Transverse colon (tissue), 3 donors: Measurements from ENCODE around the gene AGPAT2.

Source experiments
- EP300 ChIP-seq: sonication (generic); formaldehyde crosslinking; IDR thresholded peaks from one replicate; pipeline ENCODE4 v1.6.1; 2017; ENCODE audit warnings: antibody characterized with exemption, low read depth
- POLR2A ChIP-seq: fragments of 450-650 bp; IDR thresholded peaks from one replicate; pipeline ENCODE4 v1.6.1; 2016; ENCODE audit warnings: antibody characterized with exemption, mild to moderate bottlenecking, moderate library complexity
- TF ChIP-seq, protein P1 (sequence below), 5 experiments: fragments of 200-600 bp in 3 of 5; fragments of 450-650 bp in 2 of 5; sonication (generic) in 3 of 5; IDR thresholded peaks; 1 replicate in 2 of 5; 2 replicates in 3 of 5; pipeline ENCODE4 v1.5.1; 2016 to 2017; ENCODE audit warnings: antibody characterized with exemption in 5 of 5, inconsistent platforms in 3 of 5, mild to moderate bottlenecking in 2 of 5, moderate library complexity in 1 of 5

DNA sequence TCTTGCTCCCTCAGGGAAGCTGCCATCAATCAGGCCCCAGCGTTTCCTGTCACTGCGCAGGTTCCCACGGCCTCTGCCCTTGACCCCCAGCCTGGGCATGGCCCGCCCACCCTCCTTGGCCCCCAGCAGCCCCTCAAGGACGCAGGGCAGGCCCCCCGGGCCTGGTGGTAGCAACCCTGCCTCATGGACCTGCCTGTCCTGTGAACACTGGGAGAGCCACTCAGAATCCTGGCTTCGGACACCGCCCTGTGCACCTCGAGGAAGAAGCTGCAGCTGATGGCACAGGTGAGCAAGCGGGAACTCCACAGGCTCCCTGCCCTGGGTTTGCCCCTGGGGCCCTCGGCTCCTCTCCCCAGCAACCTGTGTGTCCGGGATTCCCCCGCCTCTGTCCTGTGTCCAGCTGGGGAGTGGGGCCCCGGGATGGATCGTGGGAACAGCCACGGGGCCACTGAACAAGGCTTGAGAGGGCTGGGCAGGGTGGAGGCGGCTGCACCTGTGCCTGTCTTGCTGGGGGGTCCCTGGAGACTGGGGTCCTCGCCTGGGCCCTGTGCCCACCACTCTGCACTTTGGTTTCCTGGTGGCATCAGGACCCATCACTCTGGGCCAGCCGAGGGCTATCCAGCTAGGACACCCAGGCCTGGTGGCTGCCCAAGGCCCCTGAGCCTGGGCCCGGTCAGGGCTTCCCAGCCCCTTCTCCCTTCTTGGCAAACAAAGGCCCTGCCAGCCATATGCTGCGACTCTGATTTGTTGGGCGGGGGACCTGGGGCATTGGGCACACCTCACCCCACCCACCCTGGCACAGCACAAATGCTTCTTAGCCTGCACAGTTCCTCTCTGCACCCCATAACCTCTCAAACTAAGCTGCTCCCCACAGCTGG, 58.0 kb downstream of the AGPAT2 start:
- TF ChIP-seq, protein P1, sequence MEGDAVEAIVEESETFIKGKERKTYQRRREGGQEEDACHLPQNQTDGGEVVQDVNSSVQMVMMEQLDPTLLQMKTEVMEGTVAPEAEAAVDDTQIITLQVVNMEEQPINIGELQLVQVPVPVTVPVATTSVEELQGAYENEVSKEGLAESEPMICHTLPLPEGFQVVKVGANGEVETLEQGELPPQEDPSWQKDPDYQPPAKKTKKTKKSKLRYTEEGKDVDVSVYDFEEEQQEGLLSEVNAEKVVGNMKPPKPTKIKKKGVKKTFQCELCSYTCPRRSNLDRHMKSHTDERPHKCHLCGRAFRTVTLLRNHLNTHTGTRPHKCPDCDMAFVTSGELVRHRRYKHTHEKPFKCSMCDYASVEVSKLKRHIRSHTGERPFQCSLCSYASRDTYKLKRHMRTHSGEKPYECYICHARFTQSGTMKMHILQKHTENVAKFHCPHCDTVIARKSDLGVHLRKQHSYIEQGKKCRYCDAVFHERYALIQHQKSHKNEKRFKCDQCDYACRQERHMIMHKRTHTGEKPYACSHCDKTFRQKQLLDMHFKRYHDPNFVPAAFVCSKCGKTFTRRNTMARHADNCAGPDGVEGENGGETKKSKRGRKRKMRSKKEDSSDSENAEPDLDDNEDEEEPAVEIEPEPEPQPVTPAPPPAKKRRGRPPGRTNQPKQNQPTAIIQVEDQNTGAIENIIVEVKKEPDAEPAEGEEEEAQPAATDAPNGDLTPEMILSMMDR (IDR thresholded peaks at IDR 0.05), result no peak
- TF ChIP-seq EP300, result no peak
- TF ChIP-seq POLR2A, result no peak
